Amniotic stem cell (primary cell): ENCODE measurements around the gene GRIK1.
"Not testable (repeated sequence)": the region's sequence is repeated elsewhere in the genome, so short reads cannot be mapped to it uniquely, and the experiment has no call there.

Experiments
- DNase-seq: peaks from one replicate; lab custom pipeline; 2025; lab: John Stamatoyannopoulos, UW

The GRIK1 gene

GRCh38 chr21:29939924-29940275 lies at the start of gene GRIK1:
GRIK1 (minus strand) TSS chr21:29939996.
- no peak for DNase-seq

- DNase-seq = no peak
These were observed 48.0 kb upstream of the GRIK1 start for GRCh38 chr21:29987762-29988161.

GRCh38 chr21:29985866-29986265 lies 46.1 kb upstream of the GRIK1 start:
- DNase-seq = no peak

- DNase-seq = no peak
These were observed 39.2 kb upstream of the GRIK1 start for GRCh38 chr21:29979043-29979442.

- no peak for DNase-seq
These were observed 36.0 kb upstream of the GRIK1 start for GRCh38 chr21:29975776-29976175.

GRCh38 chr21:29973258-29973657 lies 33.5 kb upstream of the GRIK1 start:
- no peak for DNase-seq

GRCh38 chr21:29961291-29962027 lies 21.7 kb upstream of the GRIK1 start:
- DNase-seq = no peak

- no peak for DNase-seq
These were observed 18.8 kb upstream of the GRIK1 start for GRCh38 chr21:29958551-29958950.

GRCh38 chr21:29958035-29958434 lies 18.2 kb upstream of the GRIK1 start:
- DNase-seq = not testable (repeated sequence)

- DNase-seq = no peak
These were observed 13.9 kb upstream of the GRIK1 start for GRCh38 chr21:29953690-29954089.

GRCh38 chr21:29953072-29953471 lies 13.3 kb upstream of the GRIK1 start:
- DNase-seq = no peak

GRCh38 chr21:29951911-29952310 lies 12.1 kb upstream of the GRIK1 start:
- DNase-seq = no peak

- DNase-seq = no peak
These were observed 10.2 kb upstream of the GRIK1 start for GRCh38 chr21:29949991-29950390.

- no peak for DNase-seq
These were observed 7.3 kb upstream of the GRIK1 start for GRCh38 chr21:29947119-29947518.

GRCh38 chr21:29943885-29944284 lies 4.1 kb upstream of the GRIK1 start:
- DNase-seq = no peak

GRCh38 chr21:29942034-29942433 lies 2.2 kb upstream of the GRIK1 start:
- DNase-seq = no peak

- no peak for DNase-seq
These were observed 1.2 kb upstream of the GRIK1 start for GRCh38 chr21:29940991-29941390.

GRCh38 chr21:29940361-29940760 lies 565 bp upstream of the GRIK1 start:
- no peak for DNase-seq

GRCh38 chr21:29939104-29939923 lies 482 bp downstream of the GRIK1 start:
- DNase-seq = no peak

GRCh38 chr21:29938776-29939103 lies 1.1 kb downstream of the GRIK1 start:
- no peak for DNase-seq

- DNase-seq = no peak
These were observed 6.7 kb downstream of the GRIK1 start for GRCh38 chr21:29933088-29933487.

GRCh38 chr21:29928537-29928936 lies 11.3 kb downstream of the GRIK1 start:
- DNase-seq = no peak

GRCh38 chr21:29920938-29921337 lies 18.9 kb downstream of the GRIK1 start:
- no peak for DNase-seq

GRCh38 chr21:29914326-29914725 lies 25.5 kb downstream of the GRIK1 start:
- DNase-seq = no peak
